Islet of Langerhans (tissue), 1 donor: Measurements from ENCODE around the gene LDAH.

ENCODE experiments used
- FAIRE-seq: peaks from one replicate; lab custom pipeline; 2011; peaks lifted over from hg19 to GRCh38; lab: Jason Lieb, UNC

LDAH gene

GRCh38 chr2:20635113-20635510, 187.8 kb downstream of the LDAH start:
- no peak for FAIRE-seq

- FAIRE-seq: no peak
Measured at GRCh38 chr2:20634507-20635112, 188.3 kb downstream of the LDAH start.
